HepG2 (cell line): ENCODE results near the gene ZNF530. TPM values are rescaled to one million over a fixed set of nuclear protein-coding genes. Genes with fewer than 3 reads are reported as not detected.
A peak's percentile ranks its signal among the peaks of the same experiment; 100 is the strongest.

Source experiments
- FUBP1 ChIP-seq: sonication (generic); formaldehyde crosslinking; IDR thresholded peaks from 2 replicates; pipeline ENCODE4 v1.5.1; 2020; ENCODE audit warnings: missing genetic modification reagents, mild to moderate bottlenecking, borderline replicate concordance
- PHF5A ChIP-seq: IDR thresholded peaks from one replicate; pipeline ENCODE4 v1.6.1; 2018; ENCODE audit warnings: low read depth, missing genetic modification reagents; ENCODE audit not compliant: unreplicated experiment
- ZNF574 ChIP-seq: sonication (generic); formaldehyde crosslinking; IDR thresholded peaks from 2 replicates; pipeline ENCODE4 v1.4.0; 2020; ENCODE audit warnings: missing genetic modification reagents
- polyA plus RNA-seq, 8 experiments: library from polyadenylated mRNA; depleted of rRNA in 3 of 8; stranded (reverse) in 7 of 8; unstranded in 1 of 8; fragments of >200 nt; fragmentation: Illumina TruSeq in 4 of 8; extraction: Trizol in 4 of 8; gene quantifications; 2 replicates each; pipeline versions ENCODE4 v1.2.1 to v1.2.3, GENCODE V29; 2011 to 2016; ENCODE audit warnings: low read depth in 4 of 8, missing spikeins in 1 of 8, mixed read lengths in 1 of 8; ENCODE audit not compliant: insufficient read depth in 1 of 8
- total RNA-seq, 5 experiments: library from RNA; depleted of rRNA; stranded (reverse); fragments of >200 nt; fragmentation: Illumina TruSeq; extraction: Trizol; gene quantifications; 2 replicates each; pipeline ENCODE4 v1.2.3, GENCODE V29; 2016; ENCODE audit warnings: low read depth in 1 of 5
- TF ChIP-seq, protein P1 (sequence below): sonication (generic); formaldehyde crosslinking; IDR thresholded peaks from 2 replicates; pipeline ENCODE4 v1.4.0; 2020; ENCODE audit warnings: missing genetic modification reagents, borderline replicate concordance
- TF ChIP-seq, protein P2 (sequence below): sonication (generic); formaldehyde crosslinking; conservative IDR thresholded peaks from 2 replicates; pipeline ENCODE4 v1.5.0; 2020; ENCODE audit warnings: missing genetic modification reagents
- TF ChIP-seq, protein P3 (sequence below): sonication (generic); formaldehyde crosslinking; IDR thresholded peaks from 2 replicates; pipeline ENCODE4 v1.4.0; 2020; ENCODE audit warnings: missing genetic modification reagents
- TF ChIP-seq, protein P4 (sequence below), 2 experiments: sonication (generic) in 1 of 2; formaldehyde crosslinking in 1 of 2; IDR thresholded peaks; 2 replicates each; pipeline versions ENCODE4 v1.4.0 to v1.6.1; 2018 to 2020; ENCODE audit warnings: missing genetic modification reagents in 2 of 2, borderline replicate concordance in 1 of 2, low read depth in 1 of 2, mild to moderate bottlenecking in 1 of 2, missing biosample characterization in 1 of 2
- TF ChIP-seq, protein P5 (sequence below): IDR thresholded peaks from 2 replicates; pipeline ENCODE4 v1.6.1; 2016; ENCODE audit warnings: control low read depth
- TF ChIP-seq, protein P6 (sequence below): sonication (generic); formaldehyde crosslinking; IDR thresholded peaks from 2 replicates; pipeline ENCODE4 v1.4.0; 2020; ENCODE audit warnings: missing genetic modification reagents

The ZNF530 gene
- total and polyA plus RNA-seq, 2 of the 13 experiments (the other 11 are each of a cell fraction or from before 2014, with no cell fraction given) = 1.1 to 7.8 TPM

DNA sequence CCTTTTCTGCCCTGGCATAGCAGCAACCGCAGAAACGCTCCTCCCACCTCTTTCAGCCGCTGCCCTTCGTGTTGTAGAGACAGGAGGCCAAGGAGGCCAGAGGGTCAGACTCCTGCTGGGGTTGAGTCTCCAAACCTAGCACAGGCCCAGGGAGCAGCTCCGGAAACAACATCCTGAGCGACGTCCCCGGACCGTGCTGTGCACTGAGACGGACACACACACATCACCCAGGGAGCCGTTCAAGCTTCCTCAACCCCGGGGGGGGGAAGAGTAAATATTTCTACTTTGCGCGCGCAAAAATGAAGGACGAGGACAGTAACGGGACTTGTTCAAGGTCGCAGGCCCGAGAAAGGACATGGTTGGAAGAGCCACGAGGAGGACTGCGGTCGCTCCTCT is 40.7 kb upstream of the ZNF530 start (continued):
- TF ChIP-seq, protein P1, sequence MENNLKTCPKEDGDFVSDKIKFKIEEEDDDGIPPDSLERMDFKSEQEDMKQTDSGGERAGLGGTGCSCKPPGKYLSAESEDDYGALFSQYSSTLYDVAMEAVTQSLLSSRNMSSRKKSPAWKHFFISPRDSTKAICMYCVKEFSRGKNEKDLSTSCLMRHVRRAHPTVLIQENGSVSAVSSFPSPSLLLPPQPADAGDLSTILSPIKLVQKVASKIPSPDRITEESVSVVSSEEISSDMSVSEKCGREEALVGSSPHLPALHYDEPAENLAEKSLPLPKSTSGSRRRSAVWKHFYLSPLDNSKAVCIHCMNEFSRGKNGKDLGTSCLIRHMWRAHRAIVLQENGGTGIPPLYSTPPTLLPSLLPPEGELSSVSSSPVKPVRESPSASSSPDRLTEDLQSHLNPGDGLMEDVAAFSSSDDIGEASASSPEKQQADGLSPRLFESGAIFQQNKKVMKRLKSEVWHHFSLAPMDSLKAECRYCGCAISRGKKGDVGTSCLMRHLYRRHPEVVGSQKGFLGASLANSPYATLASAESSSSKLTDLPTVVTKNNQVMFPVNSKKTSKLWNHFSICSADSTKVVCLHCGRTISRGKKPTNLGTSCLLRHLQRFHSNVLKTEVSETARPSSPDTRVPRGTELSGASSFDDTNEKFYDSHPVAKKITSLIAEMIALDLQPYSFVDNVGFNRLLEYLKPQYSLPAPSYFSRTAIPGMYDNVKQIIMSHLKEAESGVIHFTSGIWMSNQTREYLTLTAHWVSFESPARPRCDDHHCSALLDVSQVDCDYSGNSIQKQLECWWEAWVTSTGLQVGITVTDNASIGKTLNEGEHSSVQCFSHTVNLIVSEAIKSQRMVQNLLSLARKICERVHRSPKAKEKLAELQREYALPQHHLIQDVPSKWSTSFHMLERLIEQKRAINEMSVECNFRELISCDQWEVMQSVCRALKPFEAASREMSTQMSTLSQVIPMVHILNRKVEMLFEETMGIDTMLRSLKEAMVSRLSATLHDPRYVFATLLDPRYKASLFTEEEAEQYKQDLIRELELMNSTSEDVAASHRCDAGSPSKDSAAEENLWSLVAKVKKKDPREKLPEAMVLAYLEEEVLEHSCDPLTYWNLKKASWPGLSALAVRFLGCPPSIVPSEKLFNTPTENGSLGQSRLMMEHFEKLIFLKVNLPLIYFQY (CRISPR knock-in tag) = no peak
- no peak for TF ChIP-seq FUBP1
- TF ChIP-seq, protein P2, sequence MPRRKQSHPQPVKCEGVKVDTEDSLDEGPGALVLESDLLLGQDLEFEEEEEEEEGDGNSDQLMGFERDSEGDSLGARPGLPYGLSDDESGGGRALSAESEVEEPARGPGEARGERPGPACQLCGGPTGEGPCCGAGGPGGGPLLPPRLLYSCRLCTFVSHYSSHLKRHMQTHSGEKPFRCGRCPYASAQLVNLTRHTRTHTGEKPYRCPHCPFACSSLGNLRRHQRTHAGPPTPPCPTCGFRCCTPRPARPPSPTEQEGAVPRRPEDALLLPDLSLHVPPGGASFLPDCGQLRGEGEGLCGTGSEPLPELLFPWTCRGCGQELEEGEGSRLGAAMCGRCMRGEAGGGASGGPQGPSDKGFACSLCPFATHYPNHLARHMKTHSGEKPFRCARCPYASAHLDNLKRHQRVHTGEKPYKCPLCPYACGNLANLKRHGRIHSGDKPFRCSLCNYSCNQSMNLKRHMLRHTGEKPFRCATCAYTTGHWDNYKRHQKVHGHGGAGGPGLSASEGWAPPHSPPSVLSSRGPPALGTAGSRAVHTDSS (CRISPR knock-in tag) = no peak
- TF ChIP-seq PHF5A = no peak
- TF ChIP-seq ZNF574 (CRISPR knock-in tag) = peak; percentile 23; the same call in 1 of the 2 replicates
- TF ChIP-seq, protein P3, sequence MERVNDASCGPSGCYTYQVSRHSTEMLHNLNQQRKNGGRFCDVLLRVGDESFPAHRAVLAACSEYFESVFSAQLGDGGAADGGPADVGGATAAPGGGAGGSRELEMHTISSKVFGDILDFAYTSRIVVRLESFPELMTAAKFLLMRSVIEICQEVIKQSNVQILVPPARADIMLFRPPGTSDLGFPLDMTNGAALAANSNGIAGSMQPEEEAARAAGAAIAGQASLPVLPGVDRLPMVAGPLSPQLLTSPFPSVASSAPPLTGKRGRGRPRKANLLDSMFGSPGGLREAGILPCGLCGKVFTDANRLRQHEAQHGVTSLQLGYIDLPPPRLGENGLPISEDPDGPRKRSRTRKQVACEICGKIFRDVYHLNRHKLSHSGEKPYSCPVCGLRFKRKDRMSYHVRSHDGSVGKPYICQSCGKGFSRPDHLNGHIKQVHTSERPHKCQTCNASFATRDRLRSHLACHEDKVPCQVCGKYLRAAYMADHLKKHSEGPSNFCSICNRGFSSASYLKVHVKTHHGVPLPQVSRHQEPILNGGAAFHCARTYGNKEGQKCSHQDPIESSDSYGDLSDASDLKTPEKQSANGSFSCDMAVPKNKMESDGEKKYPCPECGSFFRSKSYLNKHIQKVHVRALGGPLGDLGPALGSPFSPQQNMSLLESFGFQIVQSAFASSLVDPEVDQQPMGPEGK (CRISPR knock-in tag) = peak; percentile 31; the same call in 1 of the 2 replicates
- TF ChIP-seq, protein P4, sequence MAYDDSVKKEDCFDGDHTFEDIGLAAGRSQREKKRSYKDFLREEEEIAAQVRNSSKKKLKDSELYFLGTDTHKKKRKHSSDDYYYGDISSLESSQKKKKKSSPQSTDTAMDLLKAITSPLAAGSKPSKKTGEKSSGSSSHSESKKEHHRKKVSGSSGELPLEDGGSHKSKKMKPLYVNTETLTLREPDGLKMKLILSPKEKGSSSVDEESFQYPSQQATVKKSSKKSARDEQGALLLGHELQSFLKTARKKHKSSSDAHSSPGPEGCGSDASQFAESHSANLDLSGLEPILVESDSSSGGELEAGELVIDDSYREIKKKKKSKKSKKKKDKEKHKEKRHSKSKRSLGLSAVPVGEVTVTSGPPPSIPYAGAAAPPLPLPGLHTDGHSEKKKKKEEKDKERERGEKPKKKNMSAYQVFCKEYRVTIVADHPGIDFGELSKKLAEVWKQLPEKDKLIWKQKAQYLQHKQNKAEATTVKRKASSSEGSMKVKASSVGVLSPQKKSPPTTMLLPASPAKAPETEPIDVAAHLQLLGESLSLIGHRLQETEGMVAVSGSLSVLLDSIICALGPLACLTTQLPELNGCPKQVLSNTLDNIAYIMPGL (CRISPR knock-in tag; IDR thresholded peaks at IDR 0.05; ENCODE audit: borderline replicate concordance in 1 of 2, low read depth in 1 of 2) = 0 out of 4 replicates have a peak, but pooled peaks of 1 of the 2 experiments have one; percentile 13
- TF ChIP-seq, protein P5, sequence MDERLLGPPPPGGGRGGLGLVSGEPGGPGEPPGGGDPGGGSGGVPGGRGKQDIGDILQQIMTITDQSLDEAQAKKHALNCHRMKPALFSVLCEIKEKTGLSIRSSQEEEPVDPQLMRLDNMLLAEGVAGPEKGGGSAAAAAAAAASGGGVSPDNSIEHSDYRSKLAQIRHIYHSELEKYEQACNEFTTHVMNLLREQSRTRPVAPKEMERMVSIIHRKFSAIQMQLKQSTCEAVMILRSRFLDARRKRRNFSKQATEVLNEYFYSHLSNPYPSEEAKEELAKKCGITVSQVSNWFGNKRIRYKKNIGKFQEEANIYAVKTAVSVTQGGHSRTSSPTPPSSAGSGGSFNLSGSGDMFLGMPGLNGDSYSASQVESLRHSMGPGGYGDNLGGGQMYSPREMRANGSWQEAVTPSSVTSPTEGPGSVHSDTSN (CRISPR knock-in tag) = no peak
- TF ChIP-seq, protein P6, sequence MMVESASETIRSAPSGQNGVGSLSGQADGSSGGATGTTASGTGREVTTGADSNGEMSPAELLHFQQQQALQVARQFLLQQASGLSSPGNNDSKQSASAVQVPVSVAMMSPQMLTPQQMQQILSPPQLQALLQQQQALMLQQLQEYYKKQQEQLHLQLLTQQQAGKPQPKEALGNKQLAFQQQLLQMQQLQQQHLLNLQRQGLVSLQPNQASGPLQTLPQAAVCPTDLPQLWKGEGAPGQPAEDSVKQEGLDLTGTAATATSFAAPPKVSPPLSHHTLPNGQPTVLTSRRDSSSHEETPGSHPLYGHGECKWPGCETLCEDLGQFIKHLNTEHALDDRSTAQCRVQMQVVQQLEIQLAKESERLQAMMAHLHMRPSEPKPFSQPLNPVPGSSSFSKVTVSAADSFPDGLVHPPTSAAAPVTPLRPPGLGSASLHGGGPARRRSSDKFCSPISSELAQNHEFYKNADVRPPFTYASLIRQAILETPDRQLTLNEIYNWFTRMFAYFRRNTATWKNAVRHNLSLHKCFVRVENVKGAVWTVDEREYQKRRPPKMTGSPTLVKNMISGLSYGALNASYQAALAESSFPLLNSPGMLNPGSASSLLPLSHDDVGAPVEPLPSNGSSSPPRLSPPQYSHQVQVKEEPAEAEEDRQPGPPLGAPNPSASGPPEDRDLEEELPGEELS (CRISPR knock-in tag) = no peak
